HUDEP-2 (cell line): Measurements from ENCODE around the gene TPST1.

Experiments used
- DNase-seq, 76 experiments: peaks; one replicate each; lab custom pipeline; 2025; ENCODE audit not compliant: unreplicated experiment in 76 of 76; lab: John Stamatoyannopoulos, UW

Gene TPST1

DNA sequence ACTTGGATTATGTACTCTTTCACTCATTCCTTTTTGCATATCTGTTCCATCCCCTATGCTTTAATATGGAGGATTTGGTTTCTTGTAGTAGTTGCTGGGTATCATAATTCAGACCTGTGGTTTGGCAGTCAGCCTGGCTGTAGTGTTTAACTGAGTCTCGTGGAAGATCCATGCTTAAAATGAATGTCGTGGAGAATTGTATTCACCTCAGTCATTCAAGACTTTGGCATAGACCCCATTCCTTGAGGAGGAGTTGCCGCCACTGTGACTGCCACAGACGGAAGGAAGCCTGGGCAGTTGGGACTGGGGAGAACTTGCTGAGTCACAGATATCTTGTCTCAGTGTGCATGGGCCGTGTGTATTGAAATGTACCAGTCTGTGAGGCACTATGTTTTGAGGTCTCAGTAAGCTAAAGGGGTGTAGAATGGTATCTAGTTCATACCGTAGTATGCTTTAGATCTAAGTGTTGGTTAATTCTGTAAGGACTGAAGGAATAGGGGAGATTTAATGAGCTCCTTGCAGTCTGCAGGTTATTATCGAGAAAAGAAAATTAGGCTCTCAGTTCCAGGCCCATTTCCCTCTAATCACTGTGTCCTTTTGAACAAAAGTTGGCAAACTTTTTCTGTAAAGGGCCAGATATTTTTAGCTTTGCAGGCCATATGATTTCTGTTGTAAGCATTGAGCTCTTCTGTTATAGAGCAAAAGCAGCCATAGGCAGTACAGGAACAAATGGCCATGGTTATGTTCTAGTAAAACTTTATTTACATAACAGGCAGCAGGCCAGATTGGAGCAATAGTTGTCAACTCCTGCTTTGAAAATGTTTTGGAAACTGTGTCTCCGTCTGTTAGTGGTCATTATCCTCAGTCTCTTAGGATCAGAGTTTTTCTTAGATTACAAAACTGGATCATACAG, 76.8 kb downstream of the TPST1 start:
- peak in 7 of 76 experiments; percentile 2 to 32 (median 8) for DNase-seq

DNA sequence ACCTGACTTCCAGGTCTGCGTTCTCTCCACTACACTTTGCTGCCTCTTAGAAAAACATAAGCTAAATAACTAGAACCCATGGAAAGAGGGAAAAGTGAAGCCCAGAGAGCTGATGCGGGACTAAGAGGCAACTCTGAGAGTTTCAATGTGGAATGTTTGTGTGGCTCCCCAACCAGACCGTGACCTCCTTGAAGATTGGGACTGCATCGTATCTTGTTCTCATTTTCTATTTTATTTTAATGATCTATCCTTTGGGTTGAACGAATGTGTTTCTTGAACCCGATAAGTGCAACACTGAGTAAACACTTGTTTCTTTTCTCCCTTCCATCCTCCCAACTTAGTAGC, 77.4 kb downstream of the TPST1 start:
- no peak for DNase-seq

DNA sequence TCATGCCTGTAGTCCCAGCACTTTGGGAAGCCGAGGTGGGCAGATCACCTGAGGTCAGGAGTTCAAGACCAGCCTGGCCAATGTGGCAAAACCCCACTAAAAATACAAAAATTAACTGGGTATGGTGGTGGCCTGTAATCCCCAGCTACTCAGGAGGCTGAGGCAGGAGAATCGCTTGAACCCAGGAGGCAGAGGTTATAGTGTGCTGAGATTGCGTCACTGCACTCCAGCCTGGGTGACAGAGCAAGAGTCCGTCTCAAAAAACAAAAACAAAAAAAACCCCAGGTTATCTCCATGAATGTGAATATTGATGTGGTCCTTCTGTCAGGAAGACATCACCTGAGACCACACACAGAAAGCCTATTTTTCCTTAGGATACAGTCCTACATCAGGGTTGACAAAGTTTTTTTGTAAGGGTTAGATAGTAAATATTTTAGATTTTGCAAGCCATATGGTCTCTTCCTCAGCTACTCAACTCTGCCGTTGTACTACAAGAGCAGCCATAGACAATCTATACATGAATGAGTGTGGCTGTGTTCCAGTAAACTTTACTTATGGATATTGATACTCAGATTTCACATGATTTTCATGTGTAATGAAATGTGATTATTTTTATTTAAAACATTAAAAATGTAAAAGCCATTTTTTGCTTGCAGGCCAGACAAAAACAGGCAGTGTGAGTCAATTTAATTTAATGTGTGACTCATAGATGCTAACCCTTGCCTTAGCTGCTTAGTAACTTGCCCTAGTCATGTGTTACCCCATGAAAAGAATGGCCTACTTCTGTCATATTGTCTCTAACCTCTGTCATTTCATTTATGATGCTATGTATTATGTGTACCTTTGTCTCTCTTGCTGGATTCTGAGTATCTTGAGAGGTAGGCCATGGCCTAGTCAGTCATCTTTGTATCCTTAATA, 78.1 kb downstream of the TPST1 start:
- DNase-seq, result no peak

DNA sequence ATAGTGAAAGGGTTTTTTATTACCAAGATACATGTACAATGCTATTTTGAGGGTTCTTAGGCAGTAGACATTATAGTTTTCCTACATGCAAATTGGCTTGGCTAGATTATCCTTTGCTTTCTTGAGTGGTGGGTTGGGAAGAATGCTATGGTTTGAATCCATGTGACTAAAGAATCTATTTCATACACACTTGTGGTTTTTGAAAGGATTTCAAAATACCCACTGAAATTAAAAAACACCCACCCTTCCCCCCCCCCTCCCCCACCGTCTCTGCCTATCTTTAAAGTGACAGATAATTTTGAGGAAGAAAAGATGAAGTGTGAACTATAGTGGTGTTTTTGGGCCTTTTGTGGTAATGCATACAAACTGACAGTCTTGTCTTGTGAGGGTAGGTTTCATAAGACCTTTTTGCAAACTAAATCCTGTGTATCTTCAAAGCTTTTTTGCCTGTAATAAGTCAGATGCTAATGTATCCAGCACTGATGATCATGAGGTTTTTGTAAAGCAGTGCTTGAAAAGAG, 90.9 kb downstream of the TPST1 start:
- no peak for DNase-seq

DNA sequence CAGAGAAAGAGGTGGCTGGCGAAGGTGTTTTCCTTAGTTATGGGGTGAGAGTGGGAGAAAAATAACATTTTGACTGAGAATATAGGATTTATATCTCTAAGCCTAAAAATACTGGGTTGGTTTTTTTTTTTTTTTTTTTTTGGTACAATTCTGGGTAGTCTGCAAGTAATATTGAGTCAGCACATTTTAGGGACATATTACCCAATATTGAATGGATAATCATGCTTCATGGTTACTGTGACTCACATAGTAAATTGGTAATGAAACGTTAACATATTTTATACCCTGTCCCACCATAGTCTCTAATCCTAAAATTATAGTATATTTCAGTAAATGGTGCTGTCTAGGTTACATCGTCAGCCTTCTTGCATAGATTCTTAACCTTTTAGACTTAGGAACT, 91.4 kb downstream of the TPST1 start:
- no peak for DNase-seq

DNA sequence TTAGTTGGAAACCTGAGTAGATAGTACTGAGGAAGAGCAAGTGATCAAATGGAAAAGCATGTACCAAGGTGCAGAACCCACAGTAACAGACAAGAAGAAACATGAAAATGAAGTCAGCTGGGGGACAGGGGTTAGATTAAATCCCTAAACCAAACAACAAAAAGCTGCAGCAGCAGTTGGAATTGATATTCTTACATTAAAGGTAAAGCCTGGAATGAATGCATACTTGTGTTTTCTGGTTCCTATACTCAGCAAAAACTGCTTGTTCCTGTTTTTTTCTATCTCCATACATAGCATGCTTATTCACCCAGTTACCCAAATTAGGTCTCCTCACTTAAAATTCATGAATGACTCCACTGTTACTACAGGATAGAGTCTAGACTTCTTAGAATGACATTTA, 92.4 kb downstream of the TPST1 start:
- DNase-seq, result no peak

DNA sequence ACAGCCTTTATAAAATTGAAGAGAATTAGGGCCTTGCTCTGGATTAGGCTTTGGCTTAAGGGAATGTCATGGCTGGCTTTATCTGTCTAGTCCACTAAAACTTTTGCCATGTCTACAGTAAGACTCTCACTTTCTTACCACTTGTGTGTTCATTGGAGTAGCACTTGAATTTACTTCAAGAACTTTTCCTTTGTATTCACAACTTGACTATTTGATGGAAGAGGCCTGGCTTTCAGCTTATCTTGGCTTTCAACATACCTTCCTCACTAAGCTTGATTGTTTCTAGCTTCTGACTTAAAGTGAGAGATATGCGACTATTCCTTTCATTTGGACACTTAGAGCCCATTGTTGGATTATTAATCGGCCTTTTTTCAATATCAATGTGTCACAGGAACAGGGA, 96.1 kb downstream of the TPST1 start:
- no peak for DNase-seq

DNA sequence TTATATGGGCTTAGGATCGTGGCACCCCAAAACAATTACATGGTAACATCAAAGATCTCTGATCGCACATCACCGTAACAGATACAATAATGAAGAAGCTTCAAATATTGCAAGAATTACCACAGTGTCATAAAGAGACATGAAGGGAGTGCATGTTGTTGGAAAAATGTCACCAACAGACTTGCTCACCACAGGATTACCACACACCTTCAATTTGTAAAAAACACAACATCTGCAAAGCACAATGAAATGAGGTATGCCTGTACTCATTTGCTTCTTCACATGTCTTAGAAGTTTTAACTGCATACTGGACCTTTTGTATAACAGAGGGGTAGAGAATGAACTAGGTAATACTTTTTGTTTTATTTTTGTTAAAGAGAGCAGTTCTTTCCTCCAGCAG, 96.6 kb downstream of the TPST1 start:
- no peak for DNase-seq

DNA sequence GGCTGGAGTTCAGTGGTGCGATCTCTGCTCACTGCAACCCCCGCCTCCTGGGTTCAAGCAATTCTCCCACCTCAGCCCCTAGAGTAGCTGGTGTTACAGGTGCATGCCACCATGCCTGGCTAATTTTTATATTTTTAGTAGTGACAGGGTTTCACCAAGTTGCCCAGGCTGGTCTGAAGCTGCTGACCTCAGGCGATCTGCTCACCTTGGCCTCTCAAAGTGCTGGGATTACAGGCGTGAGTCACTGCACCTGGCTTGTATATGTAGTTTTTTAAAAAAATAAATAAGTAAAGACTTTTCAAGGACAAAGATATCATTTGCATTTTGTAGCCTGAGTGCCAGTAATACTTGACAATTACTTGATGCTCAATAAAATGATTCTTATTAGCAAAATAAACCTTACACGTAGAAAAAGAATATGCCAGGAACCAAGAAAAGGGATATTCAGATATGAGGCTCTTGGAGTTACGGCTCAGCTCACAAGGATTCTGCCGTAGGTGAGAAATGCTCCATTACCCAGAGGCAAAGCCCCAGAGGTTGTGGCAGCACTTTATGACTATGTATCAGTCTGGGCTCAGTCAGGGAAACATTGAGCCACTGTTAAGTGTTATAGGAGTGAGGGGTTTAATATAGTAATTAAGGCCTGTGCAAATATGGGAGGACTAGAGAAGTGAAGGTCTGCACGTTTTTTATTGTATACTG, 98.5 kb downstream of the TPST1 start:
- DNase-seq, result no peak

DNA sequence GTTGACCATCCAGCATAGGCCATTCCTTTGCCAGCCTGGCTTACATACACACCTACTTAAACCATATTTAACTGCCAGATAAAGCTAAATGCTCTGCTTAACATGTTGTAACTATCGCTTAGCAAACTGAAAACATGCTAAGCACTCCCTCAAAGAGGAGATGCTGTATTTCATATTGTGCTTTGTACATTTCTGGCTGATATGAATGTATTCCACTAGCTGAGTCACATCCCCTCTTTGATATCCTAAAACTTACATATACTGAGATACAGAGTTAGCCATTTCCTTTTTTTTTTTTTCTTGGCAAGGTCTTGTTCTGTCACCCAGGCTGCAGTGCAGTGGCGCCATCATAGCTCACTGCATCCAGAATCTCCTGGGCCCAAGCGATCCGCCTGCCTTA, 99.4 kb downstream of the TPST1 start:
- no peak for DNase-seq

DNA sequence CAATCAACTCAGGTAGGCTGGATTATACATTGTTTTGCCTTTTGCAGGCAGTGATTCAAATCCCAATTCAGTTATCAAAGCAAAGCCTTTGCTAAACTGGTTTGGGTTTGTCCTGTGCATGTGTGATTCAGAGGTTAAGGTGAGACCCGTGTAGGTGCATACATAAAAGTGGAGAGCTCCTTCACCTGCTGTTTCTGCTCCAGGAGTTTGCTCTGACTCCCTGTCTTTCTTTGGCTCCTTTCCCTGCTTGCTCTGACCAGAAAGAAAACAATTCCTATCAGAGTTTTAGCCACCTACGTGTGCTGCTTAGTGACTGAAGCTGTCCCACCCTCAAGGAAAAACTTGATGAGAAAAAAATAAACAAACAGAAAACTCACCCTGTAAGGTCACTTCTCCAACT, 101.1 kb downstream of the TPST1 start:
- DNase-seq, result no peak

DNA sequence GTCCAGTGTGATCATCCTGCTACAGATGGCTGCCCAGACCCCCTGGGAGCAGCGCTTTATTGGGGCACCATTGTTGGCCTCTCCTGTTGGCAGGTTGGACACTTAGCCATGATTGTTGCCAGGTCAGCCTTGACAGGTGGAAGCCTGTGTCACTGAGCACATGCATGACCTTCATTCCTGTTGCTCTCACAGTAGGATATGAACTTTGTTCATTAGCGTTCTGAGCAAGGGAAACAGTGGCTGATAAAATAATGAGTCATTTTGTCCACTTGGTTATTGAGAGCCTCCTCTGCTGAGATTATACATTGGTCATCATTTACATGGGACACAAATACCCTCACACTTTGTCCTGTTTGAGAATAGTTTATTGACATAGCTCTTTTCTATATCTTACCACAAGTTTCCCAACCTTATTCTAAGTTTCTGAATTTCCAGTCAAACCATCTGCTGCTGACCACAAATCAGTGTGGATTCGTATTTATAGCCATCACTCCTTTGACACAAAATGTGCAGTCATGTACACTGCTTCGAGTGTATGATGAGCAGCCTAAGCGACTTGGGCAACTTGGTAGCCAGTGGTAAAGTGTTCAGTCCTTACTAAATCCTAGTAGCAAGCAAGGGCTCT, 102.6 kb downstream of the TPST1 start:
- DNase-seq, result no peak

DNA sequence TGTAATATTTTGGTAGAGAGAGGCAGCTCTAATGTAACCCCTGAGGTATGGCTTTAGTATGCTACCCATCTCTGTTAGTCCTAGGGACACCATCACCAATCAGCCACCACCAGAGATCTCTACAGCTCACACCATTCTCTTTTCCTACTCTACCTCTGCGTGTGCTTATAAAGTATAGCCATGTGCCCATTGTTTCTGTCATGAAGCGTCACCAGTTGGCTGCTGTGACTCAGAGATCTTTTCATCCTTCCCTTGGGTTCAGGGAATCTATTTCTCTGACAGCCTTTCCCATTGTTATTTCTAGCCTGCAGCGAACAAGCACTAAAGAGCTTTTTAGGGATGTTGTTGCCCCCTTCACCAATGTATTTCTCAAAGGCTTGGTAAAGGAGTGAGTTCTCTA, 103.3 kb downstream of the TPST1 start:
- no peak for DNase-seq

DNA sequence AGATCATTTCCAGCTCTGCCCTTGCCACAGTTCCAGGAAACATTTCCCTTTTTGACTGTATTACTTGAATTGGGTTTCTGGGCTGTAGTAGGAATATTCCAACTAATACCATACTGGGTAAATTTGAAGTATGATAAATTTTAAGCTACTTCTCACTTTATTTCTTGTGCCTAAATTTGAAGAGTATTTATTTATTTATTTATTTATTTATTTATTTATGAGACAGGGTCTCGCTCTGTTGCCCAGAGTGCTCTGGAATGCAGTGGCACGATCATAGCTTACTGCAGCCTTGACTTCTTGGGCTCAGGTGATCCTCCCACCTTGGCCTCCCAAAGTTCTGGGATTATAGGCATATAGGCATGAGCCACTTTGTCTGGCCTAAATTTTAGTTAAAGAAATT, 105.5 kb downstream of the TPST1 start:
- DNase-seq, result no peak

DNA sequence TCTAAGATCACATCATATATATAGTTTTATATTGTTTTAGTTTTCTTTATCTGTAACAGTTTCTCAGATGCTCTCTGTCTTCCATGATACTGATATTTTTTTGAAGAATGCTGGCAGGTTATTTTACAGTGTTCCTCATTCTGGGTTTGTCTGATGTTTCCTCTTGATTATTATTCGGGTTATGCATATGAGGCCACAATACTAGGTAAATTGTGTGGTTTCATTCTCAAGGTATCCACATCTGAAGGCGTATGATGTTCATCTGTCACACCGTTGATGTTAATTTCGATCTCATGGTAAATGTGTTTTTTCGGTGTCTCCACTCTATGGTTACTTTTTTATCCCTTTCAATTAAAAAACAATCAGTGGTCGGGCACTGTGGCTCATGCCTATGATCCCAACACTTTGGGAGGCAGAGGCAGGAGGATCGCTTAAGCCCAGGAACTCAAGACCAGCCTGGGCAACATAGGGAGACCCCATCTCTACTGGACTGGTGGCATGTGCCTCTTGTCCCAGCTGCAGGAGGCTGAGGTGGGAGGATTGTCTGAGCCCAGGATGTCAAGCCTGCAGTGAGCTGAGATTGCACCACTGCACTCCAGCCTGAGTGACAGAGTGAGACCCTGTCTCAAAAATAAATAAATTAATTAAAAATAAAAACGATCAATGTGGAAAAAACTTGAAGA, 108.9 kb downstream of the TPST1 start:
- no peak for DNase-seq

DNA sequence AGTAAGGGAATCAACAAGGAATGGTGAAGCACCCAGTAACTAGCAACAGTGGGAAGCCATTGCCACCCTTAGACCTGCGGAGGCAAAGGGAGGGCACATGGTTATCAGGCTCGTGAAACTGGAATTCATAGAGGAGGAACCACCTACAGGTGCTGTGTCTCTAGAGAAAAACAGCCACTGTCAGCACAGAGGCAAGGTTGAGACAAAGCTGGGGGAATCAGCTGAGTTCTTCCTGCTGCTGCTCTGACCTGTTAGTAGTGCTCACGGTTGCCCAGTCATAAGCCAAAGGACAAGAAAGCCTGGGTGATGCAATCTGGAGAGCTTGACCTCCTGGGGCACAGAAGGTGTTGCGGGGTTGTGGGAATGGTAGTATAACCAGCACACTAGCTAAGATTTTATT, 110.1 kb downstream of the TPST1 start:
- no peak for DNase-seq

DNA sequence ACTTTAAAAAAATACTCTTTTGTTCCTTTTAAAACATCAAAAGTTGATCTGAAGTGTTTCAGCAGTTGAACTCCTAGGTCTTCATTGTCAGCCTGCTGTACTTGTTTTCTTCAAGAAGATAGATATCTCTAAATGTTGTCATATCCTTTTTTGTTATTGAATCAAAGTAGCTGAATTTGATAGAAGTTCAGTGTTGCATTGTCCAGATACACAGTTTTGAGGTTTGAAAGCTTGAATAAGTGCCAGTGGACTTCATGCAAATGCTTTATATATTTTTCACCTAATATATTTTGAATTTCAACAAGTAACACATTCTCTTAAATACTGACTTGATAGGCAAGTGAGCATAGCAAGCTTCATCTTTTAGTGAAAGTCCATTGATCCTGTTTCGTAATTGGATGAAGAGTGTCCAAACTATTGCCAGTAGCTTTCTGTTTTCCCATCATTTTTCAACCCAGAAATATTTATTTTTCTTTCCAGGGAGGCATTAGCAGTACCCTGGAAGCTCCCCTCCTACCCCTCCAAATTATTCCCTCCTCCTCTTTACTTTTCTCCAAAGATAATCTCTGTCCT, 114.4 kb downstream of the TPST1 start:
- no peak for DNase-seq

DNA sequence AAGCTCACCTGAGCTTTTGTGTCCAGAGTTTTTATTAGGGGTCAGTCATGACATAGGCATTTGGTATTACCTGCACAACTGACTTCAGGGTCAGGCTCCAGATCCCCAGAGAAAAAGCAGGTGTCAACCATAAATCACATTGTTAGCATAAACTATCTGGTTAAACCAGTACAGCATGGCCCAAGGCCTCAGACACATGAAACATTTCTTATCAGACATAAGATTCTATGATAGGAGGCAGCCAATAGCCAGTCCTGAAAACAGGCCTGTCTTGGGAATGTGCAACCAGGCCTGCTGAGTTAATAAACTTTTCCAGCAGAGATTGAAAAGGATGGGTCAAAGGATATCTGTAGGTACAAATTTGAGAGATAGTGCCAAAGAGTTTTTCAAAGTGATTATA, 116.1 kb downstream of the TPST1 start:
- no peak for DNase-seq

DNA sequence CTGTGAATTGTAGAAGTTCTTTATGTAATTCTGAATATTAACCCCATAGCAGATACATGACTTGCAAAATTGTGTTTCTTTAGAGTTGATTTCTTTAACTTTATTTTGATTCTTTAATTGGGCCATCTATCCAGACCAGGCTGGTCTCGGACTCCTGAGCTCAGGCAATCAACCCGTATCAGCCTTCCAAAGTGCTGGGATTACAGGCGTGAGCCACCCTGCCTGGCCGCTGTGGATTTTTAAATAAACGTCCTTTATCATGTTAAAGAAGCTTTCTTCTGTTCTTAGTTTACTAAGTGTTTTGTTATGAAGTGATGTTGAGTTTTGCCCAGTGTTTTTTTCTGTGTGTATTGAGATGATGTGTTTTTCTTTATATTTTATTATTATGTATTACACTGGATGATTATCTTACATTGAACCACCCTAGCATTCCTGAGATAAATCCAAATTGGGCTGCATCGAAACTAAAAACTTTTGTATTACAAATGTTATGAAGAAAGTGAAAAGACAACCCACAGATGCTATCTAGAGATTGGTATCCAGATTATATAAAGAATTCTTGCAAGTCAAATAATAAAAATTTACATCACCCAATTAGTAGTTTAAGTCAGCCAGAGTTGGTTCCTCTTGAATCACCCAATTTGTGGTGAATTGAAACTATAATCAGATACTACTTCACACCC, 118.1 kb downstream of the TPST1 start:
- no peak for DNase-seq
